Measurements from ENCODE around the gene ESRRA. TPM values are rescaled to one million over a fixed set of nuclear protein-coding genes. Genes with fewer than 3 reads are reported as not detected.

Gene ESRRA
- polyA plus RNA-seq, 3 donors: 16.6 to 30.5 (median 26.3) TPM

Other genes starting within 250 kb of the ESRRA start
- gene MACROD1, start 139.4 kb upstream of the ESRRA start, polyA plus RNA-seq (ENCODE audit: insufficient read length in 3 of 3): 10 to 100 TPM; 13.4 to 19.5 (median 17.8) TPM
- 100 to 1,000 TPM; 173 to 197 (median 188) TPM for gene STIP1, start 119.4 kb upstream of the ESRRA start, polyA plus RNA-seq (ENCODE audit: insufficient read length in 3 of 3)
- 1 to 10 TPM; 4.7 to 6.5 (median 5.9) TPM for gene FERMT3, start 98.8 kb upstream of the ESRRA start, polyA plus RNA-seq (ENCODE audit: insufficient read length in 3 of 3)
- gene TRPT1, start 79.3 kb upstream of the ESRRA start, polyA plus RNA-seq (ENCODE audit: insufficient read length in 3 of 3): 10 to 100 TPM; 45.0 to 59.9 (median 49.3) TPM
- gene NUDT22, start 79.2 kb upstream of the ESRRA start, polyA plus RNA-seq (ENCODE audit: insufficient read length in 3 of 3): 10 to 100 TPM; 17.7 to 32.8 (median 28.0) TPM
- 10 to 100 TPM; 56.1 to 76.7 (median 63.6) TPM for gene DNAJC4, start 75.0 kb upstream of the ESRRA start, polyA plus RNA-seq (ENCODE audit: insufficient read length in 3 of 3)
- gene VEGFB, start 70.9 kb upstream of the ESRRA start, polyA plus RNA-seq (ENCODE audit: insufficient read length in 3 of 3): 10 to 100 TPM; 83.8 to 99.3 (median 95.3) TPM
- 100 to 1,000 TPM in 2 of 3 donors, 10 to 100 TPM in 1; 74.5 to 111 (median 102) TPM for gene FKBP2, start 64.4 kb upstream of the ESRRA start, polyA plus RNA-seq (ENCODE audit: insufficient read length in 3 of 3)
- 10 to 100 TPM; 59.6 to 85.8 (median 69.1) TPM for gene PPP1R14B, start 58.6 kb upstream of the ESRRA start, polyA plus RNA-seq (ENCODE audit: insufficient read length in 3 of 3)
- 10 to 100 TPM; 11.6 to 17.7 (median 15.1) TPM for gene PLCB3, start 54.0 kb upstream of the ESRRA start, polyA plus RNA-seq (ENCODE audit: insufficient read length in 3 of 3)
- gene BAD, start 20.9 kb upstream of the ESRRA start, polyA plus RNA-seq (ENCODE audit: insufficient read length in 3 of 3): 10 to 100 TPM; 36.7 to 58.9 (median 54.2) TPM
- 10 to 100 TPM; 27.2 to 42.7 (median 42.7) TPM for gene GPR137, start 19.7 kb upstream of the ESRRA start, polyA plus RNA-seq (ENCODE audit: insufficient read length in 3 of 3)
- under 1 TPM in 1 of 3 donors, not detected in 2; 0.11 TPM for gene KCNK4, start 14.2 kb upstream of the ESRRA start, polyA plus RNA-seq (ENCODE audit: insufficient read length in 3 of 3)
- gene CATSPERZ, start 5.2 kb upstream of the ESRRA start, polyA plus RNA-seq (ENCODE audit: insufficient read length in 3 of 3): under 1 TPM in 1 of 3 donors, not detected in 2; 0.47 TPM
- 100 to 1,000 TPM; 203 to 244 (median 219) TPM for gene TRMT112, start 12.0 kb downstream of the ESRRA start, polyA plus RNA-seq (ENCODE audit: insufficient read length in 3 of 3)
- 100 to 1,000 TPM; 161 to 233 (median 207) TPM for gene PRDX5, start 12.6 kb downstream of the ESRRA start, polyA plus RNA-seq (ENCODE audit: insufficient read length in 3 of 3)
- gene CCDC88B, start 34.7 kb downstream of the ESRRA start, polyA plus RNA-seq (ENCODE audit: insufficient read length in 3 of 3): 1 to 10 TPM; 1.7 to 5.0 (median 3.9) TPM
- gene RPS6KA4, start 53.6 kb downstream of the ESRRA start, polyA plus RNA-seq (ENCODE audit: insufficient read length in 3 of 3): 10 to 100 TPM in 2 of 3 donors, 1 to 10 TPM in 1; 6.7 to 13.9 (median 12.6) TPM